Gastroesophageal sphincter (tissue), 4 donors: ENCODE data around the gene PGBD5. TPM values are rescaled to one million over a fixed set of nuclear protein-coding genes. Genes with fewer than 3 reads are reported as not detected.

Source experiments
- ATAC-seq: fragments of 150-250 bp; one replicate; pipeline ENCODE4 v1.9.1; 2016; ENCODE audit warnings: mild to moderate bottlenecking, moderate library complexity
- H3K27ac ChIP-seq, 4 donors: fragments of 200-600 bp; sonication (generic) in 3 of 4; 1 replicate in 3 of 4; 2 replicates in 1 of 4; pipeline ENCODE4 v1.5.1; 2016 to 2019
- H3K27me3 ChIP-seq: fragments of 200-600 bp; sonication (generic); one replicate; pipeline ENCODE4 v1.5.1; 2019
- H3K36me3 ChIP-seq, 2 donors: fragments of 200-600 bp; sonication (generic); one replicate each; pipeline ENCODE4 v1.5.1; 2019; ENCODE audit warnings: control low read depth in 1 of 2
- H3K4me1 ChIP-seq, 3 donors: fragments of 200-600 bp; sonication (generic); 1 replicate in 2 of 3; 2 replicates in 1 of 3; pipeline ENCODE4 v1.5.1; 2016 to 2019; ENCODE audit warnings: control low read depth in 2 of 3
- H3K4me3 ChIP-seq, 2 donors: fragments of 200-600 bp; sonication (generic); one replicate each; pipeline ENCODE4 v1.5.1; 2019; ENCODE audit warnings: mild to moderate bottlenecking in 1 of 2, moderate library complexity in 1 of 2
- H3K9me3 ChIP-seq, 3 donors: fragments of 200-600 bp; sonication (generic); one replicate each; pipeline ENCODE4 v1.5.1; 2017 to 2019; ENCODE audit warnings: control low read depth in 2 of 3
- EP300 ChIP-seq: sonication (generic); formaldehyde crosslinking; IDR thresholded peaks from one replicate; pipeline ENCODE4 v1.6.1; 2017; ENCODE audit warnings: antibody characterized with exemption, mild to moderate bottlenecking
- POLR2A ChIP-seq, 2 donors: fragments of 450-650 bp; IDR thresholded peaks; one replicate each; pipeline ENCODE4 v1.6.1; 2017; ENCODE audit warnings: antibody characterized with exemption in 2 of 2, mild to moderate bottlenecking in 2 of 2, moderate library complexity in 1 of 2
- POLR2AphosphoS5 ChIP-seq: sonication (generic); formaldehyde crosslinking; IDR thresholded peaks from one replicate; pipeline ENCODE4 v1.6.1; 2017; ENCODE audit warnings: antibody characterized with exemption
- WGBS, 2 donors: methylation state at CpG; one replicate each; pipeline ENCODE4 v1.1.5; 2018; ENCODE audit warnings: low coverage in 1 of 2; 5-methylcytosine and 5-hydroxymethylcytosine counted together
- total RNA-seq, 4 donors: library from RNA; depleted of rRNA; stranded (reverse); fragments of >200 nt; gene quantifications; one replicate each; pipeline ENCODE4 v1.1.0, GENCODE V29; 2016
- TF ChIP-seq, protein P1 (sequence below), 4 experiments: fragments of 200-600 bp in 2 of 4; fragments of 450-650 bp in 2 of 4; sonication (generic) in 1 of 4; IDR thresholded peaks; one replicate each; pipeline ENCODE4 v1.5.1; 2017 to 2019; ENCODE audit warnings: antibody characterized with exemption in 4 of 4, mild to moderate bottlenecking in 2 of 4, moderate library complexity in 2 of 4

Gene PGBD5
- total RNA-seq, 4 donors from 2014 or later, result 0.15 to 1.1 (median 0.33) TPM

DNA sequence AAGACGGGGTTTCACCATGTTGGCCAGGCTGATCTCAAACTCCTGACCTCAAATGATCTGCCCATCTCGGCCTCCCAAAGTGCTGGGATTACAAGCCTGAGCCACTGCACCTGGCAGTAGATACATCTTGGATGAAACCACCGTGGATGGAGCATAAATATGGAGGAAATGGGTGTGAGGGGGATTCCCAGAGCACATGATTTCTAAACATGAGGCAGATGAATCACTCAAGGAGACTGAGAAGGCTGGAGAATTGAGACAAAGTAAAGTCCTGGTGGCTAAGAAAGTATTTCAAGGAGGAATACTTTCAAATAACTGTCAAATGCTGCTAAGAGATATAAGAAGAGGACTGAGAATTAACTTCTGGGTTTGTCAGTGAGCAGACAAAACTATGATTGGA, 5.4 kb upstream of the PGBD5 start:
- Histone ChIP-seq H3K4me3 (no peak overlapping the region), H3K36me3 (no peaks in the 10 kb centered on the region), H3K27ac (no peak overlapping the region), H3K27me3 (peaks cover 91% of the 10 kb centered on the region), H3K9me3 (no peaks in the 10 kb centered on the region), H3K4me1 (peaks cover 0 to 6% (median 0%) of the 10 kb centered on the region in 3 donors)
- ATAC-seq, result no peak
- TF ChIP-seq EP300, result no peak
- no peak for TF ChIP-seq POLR2AphosphoS5
- TF ChIP-seq, protein P1, sequence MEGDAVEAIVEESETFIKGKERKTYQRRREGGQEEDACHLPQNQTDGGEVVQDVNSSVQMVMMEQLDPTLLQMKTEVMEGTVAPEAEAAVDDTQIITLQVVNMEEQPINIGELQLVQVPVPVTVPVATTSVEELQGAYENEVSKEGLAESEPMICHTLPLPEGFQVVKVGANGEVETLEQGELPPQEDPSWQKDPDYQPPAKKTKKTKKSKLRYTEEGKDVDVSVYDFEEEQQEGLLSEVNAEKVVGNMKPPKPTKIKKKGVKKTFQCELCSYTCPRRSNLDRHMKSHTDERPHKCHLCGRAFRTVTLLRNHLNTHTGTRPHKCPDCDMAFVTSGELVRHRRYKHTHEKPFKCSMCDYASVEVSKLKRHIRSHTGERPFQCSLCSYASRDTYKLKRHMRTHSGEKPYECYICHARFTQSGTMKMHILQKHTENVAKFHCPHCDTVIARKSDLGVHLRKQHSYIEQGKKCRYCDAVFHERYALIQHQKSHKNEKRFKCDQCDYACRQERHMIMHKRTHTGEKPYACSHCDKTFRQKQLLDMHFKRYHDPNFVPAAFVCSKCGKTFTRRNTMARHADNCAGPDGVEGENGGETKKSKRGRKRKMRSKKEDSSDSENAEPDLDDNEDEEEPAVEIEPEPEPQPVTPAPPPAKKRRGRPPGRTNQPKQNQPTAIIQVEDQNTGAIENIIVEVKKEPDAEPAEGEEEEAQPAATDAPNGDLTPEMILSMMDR (IDR thresholded peaks at IDR 0.05), result no peak
- no peak for TF ChIP-seq POLR2A (IDR thresholded peaks at IDR 0.05)
- WGBS, 2 donors, result 60% methylated on average over 3 of the region's 3 CpGs; no CpG with 5 or more reads in 1 of the 2 donors

DNA sequence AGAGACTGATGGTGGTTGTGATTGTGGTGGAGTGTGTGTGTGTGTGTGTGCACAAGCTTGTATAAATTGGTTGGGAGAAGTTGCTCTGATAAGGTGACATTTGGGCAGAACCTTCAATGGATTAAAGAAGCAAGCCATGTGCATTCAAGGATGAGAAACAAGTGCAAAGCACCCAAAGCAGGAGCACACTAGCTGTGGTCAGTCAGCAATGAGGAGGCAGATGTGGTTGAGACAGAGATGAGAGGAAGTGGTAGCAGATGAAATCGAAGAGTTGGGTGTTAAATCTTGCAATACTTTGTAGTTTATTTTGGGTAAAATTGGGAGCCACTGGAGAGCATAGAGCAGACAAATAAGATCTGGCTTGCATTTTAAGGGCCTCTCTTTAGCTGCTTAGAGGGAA, 4.4 kb upstream of the PGBD5 start:
- no peaks in the 10 kb centered on the region for H3K36me3 ChIP-seq
- peaks cover 91% of the 10 kb centered on the region for H3K27me3 ChIP-seq
- no peak for ATAC-seq
- no peak overlapping the region for H3K27ac ChIP-seq
- 15 to 73% methylated on average over 1 of the region's 1 CpG for WGBS, 2 donors
- H3K4me1 ChIP-seq, result peaks cover 0 to 8% (median under 1%) of the 10 kb centered on the region in 3 donors
- no peak overlapping the region for H3K4me3 ChIP-seq
- H3K9me3 ChIP-seq, result no peaks in the 10 kb centered on the region
- TF ChIP-seq POLR2AphosphoS5 (no peak), EP300 (no peak), POLR2A (IDR thresholded peaks at IDR 0.05) (no peak)
- TF ChIP-seq, protein P1 (IDR thresholded peaks at IDR 0.05), result no peak

DNA sequence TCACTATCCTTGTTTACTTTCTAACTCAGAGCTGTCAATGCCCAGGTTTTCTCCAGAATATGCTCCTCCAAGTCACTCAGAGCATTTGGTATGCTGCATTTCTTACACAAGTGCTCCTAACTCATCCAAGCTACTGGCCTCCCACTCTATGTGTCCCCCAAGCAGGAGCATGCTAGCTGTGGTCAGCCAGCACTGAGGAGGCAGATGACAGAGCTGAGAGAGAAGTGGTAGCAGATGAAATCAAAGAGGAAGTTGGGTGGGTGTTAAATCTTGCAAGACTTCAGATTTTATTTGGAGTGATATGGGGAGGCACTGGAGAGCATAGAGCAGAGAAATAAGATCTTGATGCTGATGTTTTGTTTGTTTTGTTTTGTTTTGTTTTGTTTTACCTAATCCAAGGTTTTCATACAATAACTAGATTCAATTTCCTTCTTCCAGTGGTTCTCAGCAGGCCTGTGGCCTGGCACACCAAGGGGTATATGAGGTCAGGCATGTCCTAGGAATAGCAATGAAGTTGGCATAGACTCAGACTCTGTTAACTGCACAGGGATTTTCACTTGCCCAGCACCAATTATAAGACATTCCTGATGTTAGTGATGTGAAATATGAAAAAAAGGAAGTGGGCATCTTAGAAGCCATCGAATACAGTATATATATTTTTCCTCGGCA, 3.1 kb upstream of the PGBD5 start:
- Histone ChIP-seq H3K4me1 (peaks cover 0 to 20% (median 4%) of the 10 kb centered on the region in 3 donors), H3K9me3 (no peaks in the 10 kb centered on the region), H3K36me3 (no peaks in the 10 kb centered on the region), H3K27me3 (peaks cover 91% of the 10 kb centered on the region), H3K4me3 (no peak overlapping the region), H3K27ac (no peak overlapping the region)
- ATAC-seq, result no peak
- TF ChIP-seq, protein P1 (IDR thresholded peaks at IDR 0.05), result no peak
- TF ChIP-seq POLR2A (IDR thresholded peaks at IDR 0.05) (no peak), EP300 (no peak), POLR2AphosphoS5 (no peak)
- 72 to 86% methylated on average over 2 of the region's 2 CpGs for WGBS, 2 donors

DNA sequence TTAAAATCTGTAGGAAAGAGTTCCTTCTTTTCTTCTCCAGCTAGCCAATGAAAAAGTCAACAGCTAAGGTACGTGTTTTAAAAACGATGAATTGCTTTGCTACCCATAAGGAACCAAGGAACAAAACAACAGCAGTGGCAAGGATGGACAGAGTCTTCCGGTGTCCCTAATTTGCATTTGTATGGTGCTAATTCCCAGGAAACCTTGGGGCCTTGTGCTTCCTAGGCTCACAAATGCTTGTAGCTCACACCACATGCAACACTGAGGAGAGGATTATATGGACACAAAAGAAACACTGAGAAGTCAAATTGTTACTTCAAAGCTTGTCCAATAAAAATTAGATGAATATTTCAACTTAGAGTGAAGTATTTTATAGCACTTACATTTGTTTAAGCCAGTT, 1.8 kb upstream of the PGBD5 start:
- no peaks in the 10 kb centered on the region for H3K36me3 ChIP-seq
- peaks cover 0 to 20% (median 4%) of the 10 kb centered on the region in 3 donors for H3K4me1 ChIP-seq
- H3K4me3 ChIP-seq, result no peak overlapping the region
- TF ChIP-seq EP300 (no peak), POLR2A (IDR thresholded peaks at IDR 0.05) (no peak), POLR2AphosphoS5 (no peak)
- TF ChIP-seq, protein P1 (IDR thresholded peaks at IDR 0.05), result no peak
- ATAC-seq, result no peak
- WGBS, 2 donors, result 8 to 9% methylated on average over 3 of the region's 3 CpGs
- H3K9me3 ChIP-seq, result no peaks in the 10 kb centered on the region
- peaks cover 91% of the 10 kb centered on the region for H3K27me3 ChIP-seq
- no peak overlapping the region for H3K27ac ChIP-seq
